ENCODE measurements around the gene POU6F2. TPM values are rescaled to one million over a fixed set of nuclear protein-coding genes. Genes with fewer than 3 reads are reported as not detected.
"Not testable (repeated sequence)": the region's sequence is repeated elsewhere in the genome, so short reads cannot be mapped to it uniquely, and the experiment has no call there.

Gene POU6F2
- total and polyA plus RNA-seq, 2 donors (not counting 1 experiment from before 2014, with no cell fraction given) = under 0.01 TPM; not detected in 1

DNA sequence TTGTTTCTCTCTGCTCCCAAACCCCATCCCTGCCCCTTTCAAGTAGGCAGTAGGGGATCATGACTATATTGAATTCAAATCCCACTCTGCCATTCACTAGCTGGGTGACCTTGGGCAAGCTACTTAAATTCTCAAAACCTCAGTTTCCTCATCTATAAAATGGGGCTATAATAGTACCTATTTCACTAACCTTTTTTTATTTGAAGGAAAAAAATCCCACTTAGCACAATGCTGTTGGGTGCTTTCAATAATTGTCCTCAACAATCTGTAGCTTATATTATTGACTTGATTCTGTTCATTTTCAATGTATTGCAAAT lies 398.1 kb downstream of the POU6F2 start:
- H3K9ac ChIP-seq (ENCODE audit: insufficient read depth, low read length) = no peak overlapping the region
- TF ChIP-seq, protein P1, sequence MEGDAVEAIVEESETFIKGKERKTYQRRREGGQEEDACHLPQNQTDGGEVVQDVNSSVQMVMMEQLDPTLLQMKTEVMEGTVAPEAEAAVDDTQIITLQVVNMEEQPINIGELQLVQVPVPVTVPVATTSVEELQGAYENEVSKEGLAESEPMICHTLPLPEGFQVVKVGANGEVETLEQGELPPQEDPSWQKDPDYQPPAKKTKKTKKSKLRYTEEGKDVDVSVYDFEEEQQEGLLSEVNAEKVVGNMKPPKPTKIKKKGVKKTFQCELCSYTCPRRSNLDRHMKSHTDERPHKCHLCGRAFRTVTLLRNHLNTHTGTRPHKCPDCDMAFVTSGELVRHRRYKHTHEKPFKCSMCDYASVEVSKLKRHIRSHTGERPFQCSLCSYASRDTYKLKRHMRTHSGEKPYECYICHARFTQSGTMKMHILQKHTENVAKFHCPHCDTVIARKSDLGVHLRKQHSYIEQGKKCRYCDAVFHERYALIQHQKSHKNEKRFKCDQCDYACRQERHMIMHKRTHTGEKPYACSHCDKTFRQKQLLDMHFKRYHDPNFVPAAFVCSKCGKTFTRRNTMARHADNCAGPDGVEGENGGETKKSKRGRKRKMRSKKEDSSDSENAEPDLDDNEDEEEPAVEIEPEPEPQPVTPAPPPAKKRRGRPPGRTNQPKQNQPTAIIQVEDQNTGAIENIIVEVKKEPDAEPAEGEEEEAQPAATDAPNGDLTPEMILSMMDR (conservative IDR thresholded peaks at IDR 0.05 in 1 of 2, IDR thresholded peaks at IDR 0.05 in 1 of 2; ENCODE audit: low read depth in 1 of 2, low read length in 2 of 2) = no peak
- no peak for TF ChIP-seq EZH2 (IDR thresholded peaks at IDR 0.05; ENCODE audit: low read length, missing control alignments)
- no peak overlapping the region for H2AFZ ChIP-seq (ENCODE audit: low read length)
- H3K4me3 ChIP-seq (replicated peaks in 1 of 4; ENCODE audit: control extremely low read depth in 1 of 4, insufficient read depth in 1 of 4, low read depth in 3 of 4, low read length in 4 of 4) = no peak overlapping the region
- no peak for DNase-seq (ENCODE audit: low read depth in 2 of 2)
- no peak overlapping the region for H3K4me2 ChIP-seq (ENCODE audit: extremely low read depth, insufficient read depth, low read length)
- no peaks in the 10 kb centered on the region for H3K27me3 ChIP-seq (ENCODE audit: control insufficient read depth, insufficient read depth, low read length)
- H3K27ac ChIP-seq (ENCODE audit: insufficient read depth, low read length) = no peak overlapping the region
- H4K20me1 ChIP-seq (ENCODE audit: control insufficient read depth, extremely low read depth, insufficient read depth, low read length) = no peaks in the 10 kb centered on the region
- no peaks in the 10 kb centered on the region for H3K4me1 ChIP-seq (ENCODE audit: control insufficient read depth, extremely low read depth, insufficient read depth, low read length)
- no peaks in the 10 kb centered on the region for H3K36me3 ChIP-seq (ENCODE audit: control insufficient read depth, insufficient read depth, low read length)
- H3K9me3 ChIP-seq (ENCODE audit: control insufficient read depth, insufficient read depth, low read depth, low read length) = no peaks in the 10 kb centered on the region
- no peaks in the 10 kb centered on the region for H3K79me2 ChIP-seq (ENCODE audit: control insufficient read depth, insufficient read depth, low read length)

DNA sequence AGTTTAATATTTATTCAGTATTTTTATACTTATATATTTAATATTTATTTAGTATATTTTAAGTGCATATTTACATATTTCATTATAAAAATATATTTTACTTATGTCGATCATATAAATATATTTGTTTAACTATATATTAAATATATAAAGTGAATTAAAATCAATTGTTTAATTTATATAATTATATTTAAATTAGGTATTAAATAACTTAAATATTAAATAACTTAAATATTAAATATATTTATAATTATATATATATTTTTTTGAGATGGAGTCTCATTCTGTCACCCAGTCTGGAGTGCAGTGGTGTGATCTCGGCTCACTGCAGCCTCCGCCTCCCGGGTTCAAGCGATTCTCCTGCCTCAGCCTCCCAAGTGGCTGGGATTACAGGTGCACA lies 399.2 kb downstream of the POU6F2 start:
- not testable (repeated sequence) for H4K20me1 ChIP-seq (ENCODE audit: control insufficient read depth, extremely low read depth, insufficient read depth, low read length); H3K27me3 ChIP-seq (ENCODE audit: control insufficient read depth, insufficient read depth, low read length); H3K36me3 ChIP-seq (ENCODE audit: control insufficient read depth, insufficient read depth, low read length); H3K79me2 ChIP-seq (ENCODE audit: control insufficient read depth, insufficient read depth, low read length); DNase-seq (ENCODE audit: low read depth in 2 of 2); H3K4me2 ChIP-seq (ENCODE audit: extremely low read depth, insufficient read depth, low read length); H3K27ac ChIP-seq (ENCODE audit: insufficient read depth, low read length); H3K9ac ChIP-seq (ENCODE audit: insufficient read depth, low read length); H3K4me3 ChIP-seq (replicated peaks in 1 of 4; ENCODE audit: control extremely low read depth in 1 of 4, insufficient read depth in 1 of 4, low read depth in 3 of 4, low read length in 4 of 4); H2AFZ ChIP-seq (ENCODE audit: low read length); H3K4me1 ChIP-seq (ENCODE audit: control insufficient read depth, extremely low read depth, insufficient read depth, low read length); H3K9me3 ChIP-seq (ENCODE audit: control insufficient read depth, insufficient read depth, low read depth, low read length)

DNA sequence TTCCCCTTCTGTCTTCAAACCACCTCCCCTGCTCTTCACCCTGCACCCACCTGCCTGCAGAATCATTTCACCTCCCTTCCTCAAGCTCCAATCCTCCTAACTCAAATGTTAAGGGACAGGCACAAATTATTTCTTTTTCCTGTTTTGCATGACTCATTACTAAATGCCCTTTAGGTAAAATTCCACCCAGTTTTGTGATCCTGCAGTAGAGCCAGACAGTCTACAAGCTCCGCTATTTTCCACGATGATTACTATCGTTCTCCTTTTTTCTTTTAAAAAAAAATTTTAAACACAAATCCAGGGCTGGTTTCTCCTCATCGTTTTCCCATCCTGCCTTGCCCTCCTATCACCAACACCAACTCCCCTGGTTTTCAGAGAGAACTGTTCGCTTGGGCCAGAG lies 401.7 kb downstream of the POU6F2 start:
- no peak overlapping the region for H3K4me2 ChIP-seq (ENCODE audit: extremely low read depth, insufficient read depth, low read length)
- DNase-seq (ENCODE audit: low read depth in 2 of 2) = no peak

More for the DNA sequence above, 401.7 kb downstream of the POU6F2 start:
- Histone ChIP-seq H3K79me2 (ENCODE audit: control insufficient read depth, insufficient read depth, low read length) (no peaks in the 10 kb centered on the region), H4K20me1 (ENCODE audit: control insufficient read depth, extremely low read depth, insufficient read depth, low read length) (no peaks in the 10 kb centered on the region), H3K4me1 (ENCODE audit: control insufficient read depth, extremely low read depth, insufficient read depth, low read length) (no peaks in the 10 kb centered on the region), H3K36me3 (ENCODE audit: control insufficient read depth, insufficient read depth, low read length) (no peaks in the 10 kb centered on the region), H2AFZ (ENCODE audit: low read length) (no peak overlapping the region), H3K9me3 (ENCODE audit: control insufficient read depth, insufficient read depth, low read depth, low read length) (no peaks in the 10 kb centered on the region), H3K27ac (ENCODE audit: insufficient read depth, low read length) (no peak overlapping the region), H3K4me3 (replicated peaks in 1 of 4; ENCODE audit: control extremely low read depth in 1 of 4, insufficient read depth in 1 of 4, low read depth in 3 of 4, low read length in 4 of 4) (no peak overlapping the region), H3K27me3 (ENCODE audit: control insufficient read depth, insufficient read depth, low read length) (no peaks in the 10 kb centered on the region), H3K9ac (ENCODE audit: insufficient read depth, low read length) (no peak overlapping the region)
- TF ChIP-seq EZH2 (IDR thresholded peaks at IDR 0.05; ENCODE audit: low read length, missing control alignments) = no peak
- TF ChIP-seq, protein P1 (conservative IDR thresholded peaks at IDR 0.05 in 1 of 2, IDR thresholded peaks at IDR 0.05 in 1 of 2; ENCODE audit: low read depth in 1 of 2, low read length in 2 of 2) = no peak

All from fibroblast of lung (primary cell).